ENCODE measurements around the gene NELFA.
"Not testable (repeated sequence)": the region's sequence is repeated elsewhere in the genome, so short reads cannot be mapped to it uniquely, and the experiment has no call there.

NELFA gene

GRCh38 chr4:2040391-2041238 lies 31.8 kb upstream of the NELFA start:
- no peak for DNase-seq

DNA sequence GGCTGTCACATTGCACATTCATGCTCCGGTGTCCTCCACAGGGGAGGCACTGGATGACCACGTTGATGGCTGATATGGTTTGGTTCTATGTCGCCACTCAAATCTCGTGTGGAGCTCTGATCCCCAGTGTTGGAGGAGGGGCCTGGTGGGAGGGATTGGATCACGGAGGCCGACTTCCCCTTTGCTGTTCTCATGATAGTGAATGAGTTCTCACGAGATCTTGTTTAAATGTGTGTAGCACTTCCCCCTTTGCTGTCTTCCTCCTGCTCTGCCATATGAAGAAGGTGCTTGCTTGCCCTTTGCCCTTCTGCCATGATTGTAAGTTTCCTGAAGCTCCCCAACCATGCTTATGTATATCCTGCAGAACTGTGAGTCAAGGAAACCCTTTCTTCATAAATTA lies 28.1 kb upstream of the NELFA start:
- no peak for DNase-seq

DNA sequence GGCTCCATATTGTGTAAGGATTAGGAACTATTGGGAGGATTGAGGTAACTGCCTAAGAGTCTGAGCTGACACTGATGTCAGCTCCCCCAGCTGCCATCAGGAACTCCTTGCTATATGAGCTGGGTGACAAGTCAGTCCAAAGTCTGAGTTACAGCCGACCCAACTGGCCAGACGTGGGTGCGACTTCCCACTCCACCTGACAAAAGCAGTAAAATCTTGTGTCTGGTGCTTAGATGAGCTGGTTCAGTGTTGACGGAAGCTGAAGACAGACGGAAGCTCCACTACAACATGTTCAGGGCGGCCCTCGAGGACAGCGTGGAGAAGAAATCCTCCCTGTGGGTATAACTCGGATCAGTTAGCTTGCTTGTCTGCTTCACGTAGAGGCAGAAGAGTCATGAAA lies 27.6 kb upstream of the NELFA start:
- DNase-seq = no peak

DNA sequence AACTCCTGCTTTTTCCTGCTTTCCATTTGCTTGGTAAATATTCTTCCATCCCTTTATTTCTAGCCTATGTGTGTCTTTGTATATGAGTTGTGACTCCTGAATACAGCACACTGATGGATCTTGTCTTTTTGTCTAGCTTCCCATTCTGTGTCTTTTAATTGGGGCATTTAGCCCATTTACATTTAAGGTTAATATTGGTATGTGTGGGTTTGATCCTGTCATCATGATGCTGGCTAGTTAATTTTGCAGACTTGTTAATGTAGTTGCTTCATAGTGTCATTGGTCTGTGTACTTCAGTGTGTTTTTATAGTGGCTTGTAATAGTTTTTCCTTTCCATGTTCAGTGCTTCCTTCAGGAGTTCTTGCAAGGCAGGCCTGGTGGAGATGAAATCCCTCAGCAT lies 22.4 kb upstream of the NELFA start:
- DNase-seq = not testable (repeated sequence)

DNA sequence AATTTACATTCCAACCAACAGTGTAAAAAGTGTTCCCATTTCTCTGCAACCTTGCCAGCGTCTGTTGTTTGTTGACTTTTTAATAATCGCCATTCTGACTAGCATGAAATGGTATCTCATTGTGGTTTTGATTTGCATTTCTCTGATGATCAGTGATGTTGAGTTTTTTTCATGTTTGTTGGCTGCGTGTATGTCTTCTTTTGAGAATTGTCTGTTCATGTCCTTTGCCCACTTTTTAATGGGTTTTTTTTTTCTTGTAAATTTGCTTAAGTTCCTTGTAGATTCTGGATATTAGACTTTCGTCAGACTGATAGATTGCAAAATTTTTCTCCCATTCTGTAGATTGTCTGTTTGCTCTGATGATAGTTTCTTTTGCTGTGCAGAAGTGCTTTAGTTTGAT lies 18.3 kb upstream of the NELFA start:
- not testable (repeated sequence) for DNase-seq

DNA sequence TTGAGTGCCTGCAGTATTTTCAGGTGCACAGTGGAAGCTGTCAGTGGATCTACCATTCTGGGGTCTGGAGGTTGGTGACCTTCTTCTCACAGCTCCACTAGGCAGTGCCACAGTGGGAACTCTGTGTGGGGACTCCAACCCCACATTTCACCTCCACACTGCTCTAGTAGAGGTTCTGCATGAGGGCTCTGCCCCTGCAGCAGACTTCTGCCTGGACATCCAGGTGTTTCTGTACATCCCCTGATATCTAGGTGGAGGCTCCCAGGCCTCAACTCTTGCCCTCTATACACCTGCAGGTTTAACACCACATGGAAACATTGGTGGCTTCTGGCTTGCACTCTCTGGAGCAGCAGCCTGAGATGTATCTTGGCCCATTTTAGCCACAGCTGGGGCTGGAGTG lies 17.0 kb upstream of the NELFA start:
- no peak for DNase-seq

DNA sequence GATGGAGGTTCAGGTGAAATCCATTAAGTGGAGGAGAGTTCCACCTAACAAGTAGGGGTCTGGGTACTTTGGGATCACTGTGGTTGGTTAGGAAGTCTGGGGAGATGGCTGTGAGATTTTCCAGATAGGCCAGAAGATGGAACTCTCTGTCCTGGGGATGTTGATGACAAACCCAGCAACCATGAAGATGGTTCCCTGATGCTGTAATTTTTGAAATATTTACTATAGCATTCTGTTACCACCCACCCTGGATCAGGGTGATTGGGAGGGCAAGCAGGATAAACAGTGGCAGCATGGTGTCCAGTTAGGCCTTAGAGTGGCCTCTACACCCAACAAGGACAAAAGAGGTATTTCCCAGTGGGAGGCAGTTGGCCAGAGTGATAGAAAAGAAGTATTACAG lies 15.9 kb upstream of the NELFA start:
- DNase-seq = no peak

DNA sequence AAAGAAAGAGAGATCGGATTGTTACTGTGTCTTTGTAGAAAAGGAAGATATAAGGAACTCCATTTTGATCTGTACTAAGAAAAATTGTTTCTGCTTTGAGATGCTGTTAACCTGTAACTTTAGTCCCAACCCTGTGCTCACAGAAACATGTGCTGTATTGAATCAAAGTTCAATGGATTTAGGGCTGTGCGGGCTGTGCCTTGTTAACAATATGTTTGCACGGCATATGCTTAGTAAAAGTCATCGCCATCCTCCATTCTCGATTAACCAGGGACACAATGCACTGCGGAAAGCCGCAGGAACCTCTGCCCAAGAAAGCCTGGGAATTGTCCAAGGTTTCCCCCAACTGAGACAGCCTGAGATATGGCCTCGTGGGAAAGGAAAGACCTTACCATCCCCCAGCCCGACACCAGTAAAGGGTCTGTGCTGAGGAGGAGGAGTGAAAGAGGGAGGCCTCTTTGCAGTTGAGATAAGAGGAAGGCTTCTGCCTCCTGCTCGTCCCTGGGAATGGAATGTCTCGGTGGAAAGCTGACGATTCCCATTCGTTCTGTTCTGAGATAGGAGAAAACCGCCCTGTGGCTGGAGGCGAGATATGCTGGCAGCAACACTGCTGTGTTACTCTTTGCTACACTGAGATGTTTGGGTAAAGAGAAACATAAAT lies 12.7 kb upstream of the NELFA start:
- DNase-seq = not testable (repeated sequence)

GRCh38 chr4:2015008-2015407 lies 6.2 kb upstream of the NELFA start:
- DNase-seq = no peak

GRCh38 chr4:2011583-2011982 lies 2.8 kb upstream of the NELFA start:
- no peak for DNase-seq

- DNase-seq = peak; percentile 15
Measured at GRCh38 chr4:2009651-2010233, 968 bp upstream of the NELFA start.

DNA sequence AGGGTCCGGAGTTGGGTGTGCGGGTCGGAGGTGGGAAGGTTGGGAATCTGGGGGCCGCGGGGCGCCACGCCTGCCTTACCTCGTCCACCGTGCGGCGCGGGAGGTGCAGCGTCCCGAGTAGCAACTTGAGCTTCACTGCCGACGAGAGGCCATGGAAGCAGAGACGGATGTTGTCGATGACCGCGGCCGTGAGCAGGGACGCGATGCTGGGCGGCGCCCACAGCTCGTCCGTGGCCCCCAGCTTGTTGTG lies 178 bp downstream of the NELFA start:
- no peak for DNase-seq

DNA sequence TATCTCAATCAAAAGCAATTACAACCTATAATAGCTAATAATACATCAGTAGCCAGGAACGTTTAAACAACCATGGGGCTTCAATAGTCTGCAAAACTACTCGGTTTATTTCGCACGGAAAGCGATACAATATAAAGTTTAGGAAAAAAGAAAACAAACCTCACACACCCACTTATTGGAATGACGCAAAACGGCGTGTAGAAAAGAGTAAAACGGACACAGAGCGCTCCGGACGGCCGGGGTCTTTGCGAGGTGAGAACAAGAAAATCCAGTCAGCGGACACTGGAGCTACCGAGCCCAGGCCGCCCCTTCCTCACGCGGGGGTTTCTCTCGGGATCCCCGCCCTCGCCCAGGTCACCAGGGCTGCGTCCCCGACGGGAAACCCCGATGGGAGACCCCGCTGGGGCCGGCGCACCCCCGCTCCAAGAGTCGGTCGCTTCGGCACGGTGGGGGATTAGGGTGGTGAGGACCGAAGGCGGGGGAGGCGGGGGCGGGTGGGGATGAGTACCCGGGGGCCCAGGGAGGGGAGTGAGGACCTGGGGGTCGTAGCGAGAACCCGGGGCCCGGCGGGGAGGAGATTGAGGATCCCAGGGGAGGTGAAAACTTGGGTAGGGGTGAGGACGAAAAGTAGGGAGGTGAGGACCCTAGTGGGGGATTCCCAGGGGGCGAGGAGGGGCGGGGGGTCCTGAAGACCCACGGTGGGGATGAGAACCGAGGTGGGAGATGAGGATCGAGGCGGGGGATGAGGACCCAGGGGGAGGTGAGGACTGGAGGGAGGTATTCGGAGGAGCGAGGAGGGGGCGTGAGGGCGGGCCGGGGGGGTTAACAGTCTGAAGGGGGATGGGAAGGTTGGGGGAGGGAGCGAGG lies 737 bp downstream of the NELFA start:
- no peak for DNase-seq

DNA sequence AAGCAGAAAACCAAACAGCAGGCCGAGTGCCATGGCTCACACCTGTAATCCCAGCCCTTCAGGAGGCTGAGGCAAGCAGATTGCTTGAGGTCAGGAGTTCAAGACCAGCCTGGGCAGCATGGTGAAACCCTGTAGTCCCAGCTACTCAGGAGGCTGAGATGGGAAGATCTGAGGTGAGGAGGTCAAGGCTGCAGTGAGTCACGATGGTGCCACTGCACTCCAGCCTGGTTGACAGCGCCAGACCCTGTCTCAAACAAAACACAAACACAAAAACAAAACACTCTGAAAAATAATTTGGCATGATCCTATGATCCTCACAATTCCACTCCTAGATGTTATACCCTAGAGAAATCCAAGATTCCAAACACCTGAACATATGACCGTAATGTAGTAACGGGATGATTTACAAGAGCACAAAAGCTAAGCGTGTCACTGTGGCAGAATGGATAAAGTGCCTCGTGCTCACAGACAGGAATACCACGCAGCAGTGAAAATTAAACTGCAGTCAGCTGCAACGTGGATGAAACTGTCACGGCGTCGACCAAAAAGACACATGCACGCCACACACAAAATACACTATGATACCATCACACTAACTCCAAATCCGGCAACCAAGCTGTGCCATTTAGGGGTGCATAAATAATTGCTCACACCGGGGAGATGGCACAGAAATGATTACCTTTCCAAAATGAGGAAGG lies 1.7 kb downstream of the NELFA start:
- DNase-seq = no peak

DNA sequence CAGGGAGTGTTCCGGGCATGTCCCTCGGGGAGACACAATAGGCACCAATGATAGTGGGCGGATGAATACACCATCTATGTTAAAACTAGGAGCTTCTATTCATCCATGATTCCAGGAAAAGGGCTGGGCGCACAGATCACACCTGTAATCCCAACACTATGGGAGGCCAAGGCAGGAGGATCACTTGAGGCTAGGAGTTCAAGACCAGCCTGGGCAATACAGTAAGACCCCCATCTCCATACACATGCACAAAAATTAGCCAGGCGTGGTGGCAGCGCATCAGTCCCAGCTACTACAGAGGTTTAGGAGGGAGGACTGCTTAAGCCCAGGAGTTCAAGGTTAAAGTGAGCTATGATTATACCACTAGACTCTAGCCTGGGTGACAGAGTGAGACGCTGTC lies 2.4 kb downstream of the NELFA start:
- DNase-seq = no peak

DNA sequence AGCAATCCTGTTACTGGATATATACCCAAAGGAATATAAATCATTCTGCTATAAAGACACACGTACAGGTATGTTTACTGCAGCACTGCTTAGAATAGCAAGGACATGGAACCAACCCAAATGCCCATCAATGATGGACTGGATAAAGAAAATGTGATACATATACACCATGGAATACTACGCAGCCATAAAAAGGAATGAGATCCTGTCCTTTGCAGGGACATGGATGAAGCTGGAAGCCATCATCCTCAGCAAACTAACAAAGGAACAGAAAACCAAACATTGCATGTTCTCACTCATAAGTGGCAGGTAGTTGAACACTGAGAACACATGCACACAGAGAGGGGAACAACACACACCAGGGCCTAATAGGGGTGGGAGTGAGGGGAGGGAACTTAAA lies 5.4 kb downstream of the NELFA start:
- DNase-seq = not testable (repeated sequence)

- not testable (repeated sequence) for DNase-seq
Measured at GRCh38 chr4:1999308-1999707, 9.5 kb downstream of the NELFA start.

DNA sequence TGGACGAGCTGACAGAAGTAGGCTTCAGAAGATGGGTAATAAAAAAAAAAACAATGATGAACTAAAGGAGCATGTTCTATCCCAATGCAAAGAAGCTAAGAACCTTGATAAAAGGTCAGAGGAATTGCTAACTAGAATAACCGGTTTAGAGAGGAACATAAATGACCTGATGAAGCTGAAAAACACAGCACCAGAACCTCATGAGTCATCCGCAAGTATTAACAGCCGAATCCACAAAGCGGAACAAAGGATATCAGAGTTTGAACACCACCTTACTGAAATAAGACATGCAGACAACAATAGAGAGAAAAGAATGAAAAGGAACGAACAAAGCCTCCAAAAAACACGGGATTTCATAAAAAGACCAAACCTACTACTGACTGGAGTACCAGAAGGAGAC lies 10.5 kb downstream of the NELFA start:
- no peak for DNase-seq

GRCh38 chr4:1997712-1998111 lies 11.1 kb downstream of the NELFA start:
- DNase-seq = no peak

- no peak for DNase-seq
Measured at GRCh38 chr4:1996866-1997611, 11.7 kb downstream of the NELFA start.

DNA sequence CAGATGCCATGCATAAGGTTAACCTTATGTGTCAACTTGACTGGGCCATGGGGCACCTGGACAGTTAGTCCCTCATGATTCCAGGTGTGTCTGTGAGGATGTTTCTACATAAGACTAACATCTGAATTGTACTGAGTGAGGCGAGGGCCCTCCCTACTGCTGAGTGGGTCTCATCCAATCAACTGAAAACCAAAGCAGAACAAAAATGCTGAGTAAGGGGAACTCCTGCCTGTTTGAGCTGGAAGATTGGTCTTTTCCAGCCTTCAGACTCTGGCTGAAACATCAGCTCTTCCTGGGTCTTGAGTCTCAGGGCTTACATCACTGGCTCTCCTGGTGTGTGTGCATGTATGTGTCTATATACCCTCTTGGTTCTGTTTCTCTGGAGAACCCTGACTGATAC lies 13.8 kb downstream of the NELFA start:
- DNase-seq = no peak
